Head of caudate nucleus (tissue), 42 donors: ENCODE results near the gene CACNG4.
A peak's percentile ranks its signal among the peaks of the same experiment; 100 is the strongest.

Experiments
- DNase-seq, 42 donors: peaks; one replicate each; pipeline versions ENCODE4 v3.0.0 to v3.0.0-alpha.2; 2020 to 2021; ENCODE audit warnings: mixed read lengths in 7 of 42
- intact Hi-C: fragments of 100-400 bp; cut with DNase I; formaldehyde crosslinking; loops from one replicate; pipeline ENCODE4 v1.15.0; 2022

Gene CACNG4

DNA sequence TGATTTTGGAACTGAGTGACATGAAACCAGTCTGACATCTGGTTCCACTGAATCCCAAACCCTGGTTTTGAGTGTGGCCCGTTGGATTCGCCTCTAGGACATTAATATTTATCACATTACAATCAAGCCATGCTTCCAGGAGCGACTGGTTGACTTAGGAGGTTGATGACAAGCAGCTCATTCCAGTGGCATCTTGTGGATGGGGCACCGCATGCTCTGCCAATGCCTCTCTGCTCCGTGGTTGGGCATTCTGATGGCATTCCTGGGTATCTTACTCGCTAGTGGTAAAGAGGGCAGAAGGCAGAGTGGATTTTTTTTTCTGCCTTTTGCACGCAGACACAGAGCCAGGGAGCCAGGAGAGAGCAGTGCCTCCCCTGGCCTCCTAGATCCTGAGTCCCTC, 31.4 kb downstream of the CACNG4 start:
- no peak for DNase-seq
- intact Hi-C loops: no loop called here

DNA sequence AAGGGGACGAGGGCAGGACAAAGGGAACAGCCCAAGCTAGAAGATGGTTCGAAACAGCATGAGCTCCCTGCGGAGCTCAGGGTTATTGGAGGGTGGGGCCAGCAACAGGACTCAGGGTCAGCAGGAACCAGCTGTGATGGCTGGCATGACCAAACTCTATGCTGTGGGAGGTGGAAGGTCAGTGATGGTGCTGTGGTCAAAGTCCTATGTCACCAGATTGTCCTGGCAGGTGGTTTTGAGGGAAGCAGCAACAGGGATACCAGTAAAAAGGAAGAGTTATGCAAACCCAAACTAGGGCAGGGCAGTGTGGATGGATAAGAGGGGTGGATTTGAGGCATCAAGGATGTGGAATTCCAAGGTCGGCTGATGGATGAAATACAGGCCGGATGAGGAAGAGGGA, 32.4 kb downstream of the CACNG4 start:
- DNase-seq: no peak
- intact Hi-C loops: no loop called here

DNA sequence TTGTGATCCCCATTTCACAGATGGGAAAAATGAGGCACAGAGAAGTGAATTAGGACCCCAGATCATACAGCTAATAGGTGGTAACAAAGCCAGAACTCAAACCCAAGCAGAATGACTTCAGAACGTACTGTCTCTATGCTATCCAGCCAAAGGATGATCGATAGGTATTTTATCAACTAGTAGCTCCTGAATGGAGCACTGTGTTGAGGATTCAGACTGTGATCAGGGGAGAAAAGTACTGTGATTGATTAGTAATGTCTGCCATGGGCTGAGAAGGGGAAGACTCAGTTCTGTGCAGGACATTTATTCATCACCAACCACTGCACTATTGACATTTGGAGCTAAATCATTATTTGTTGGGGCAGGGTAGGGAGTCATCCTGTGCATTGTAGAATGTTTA, 38.7 kb downstream of the CACNG4 start:
- intact Hi-C loops: no loop called here
- no peak for DNase-seq

DNA sequence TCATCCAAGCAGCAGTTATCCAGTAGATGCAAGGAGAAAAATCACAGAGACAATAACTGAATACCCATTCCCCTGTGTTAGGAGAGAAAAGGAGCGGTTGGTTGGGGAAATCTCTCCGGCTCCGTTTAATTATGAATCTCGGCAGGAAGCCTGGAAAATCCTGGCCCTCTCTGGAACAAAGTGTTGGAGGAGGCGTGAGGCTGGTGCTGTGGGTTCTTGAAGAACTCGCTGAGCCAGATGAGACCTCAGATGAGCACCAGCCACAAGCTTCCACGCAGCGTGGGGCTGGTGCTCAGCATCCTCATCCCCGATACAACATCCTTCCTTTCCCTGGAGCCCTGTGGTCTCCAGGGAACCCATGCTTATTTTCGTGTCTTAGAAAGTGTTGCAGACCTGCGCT, 39.7 kb downstream of the CACNG4 start:
- intact Hi-C loops: no loop called here
- DNase-seq: peak in 32 of 42 donors; percentile 27 to 79 (median 54)

DNA sequence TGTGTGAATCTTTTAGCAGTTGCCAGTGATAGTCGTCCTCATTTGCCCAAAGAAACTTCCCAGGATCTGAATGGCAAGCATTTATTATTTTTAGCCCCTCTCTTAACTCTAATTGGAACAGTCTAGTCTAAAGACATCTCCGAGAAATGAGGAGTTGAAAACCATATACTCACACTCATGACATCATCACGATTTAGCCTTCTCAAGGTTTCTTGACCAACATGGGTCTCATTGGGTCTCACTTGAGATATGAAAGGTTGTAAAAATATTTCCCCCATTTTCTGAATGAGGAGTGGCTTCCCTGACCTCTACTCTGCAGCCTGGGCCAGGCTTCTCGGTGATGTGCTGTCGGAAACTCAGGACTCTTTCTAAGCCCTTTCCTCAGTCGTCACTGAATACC, 42.8 kb downstream of the CACNG4 start:
- intact Hi-C loops: no loop called here
- DNase-seq: no peak

DNA sequence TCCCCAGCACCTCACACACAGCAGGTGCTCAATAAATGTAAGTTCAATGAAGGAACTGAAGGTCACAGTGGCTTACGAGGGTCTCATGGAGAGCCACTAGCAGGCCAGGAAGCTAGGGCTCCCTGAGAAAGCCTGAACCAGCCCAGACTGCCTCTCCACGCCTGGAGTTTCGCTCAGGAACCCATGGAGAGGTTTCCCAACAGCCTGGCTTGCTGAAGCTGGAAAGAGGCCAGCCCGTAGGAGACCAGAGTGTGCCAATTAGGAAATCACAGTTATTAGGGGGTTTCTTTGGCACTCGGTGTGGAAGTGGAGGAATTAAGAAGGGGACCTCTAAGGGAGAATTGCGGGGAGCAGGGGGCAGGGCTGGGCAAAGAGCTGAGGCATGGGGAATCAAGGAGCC, 43.6 kb downstream of the CACNG4 start:
- no peak for DNase-seq

DNA sequence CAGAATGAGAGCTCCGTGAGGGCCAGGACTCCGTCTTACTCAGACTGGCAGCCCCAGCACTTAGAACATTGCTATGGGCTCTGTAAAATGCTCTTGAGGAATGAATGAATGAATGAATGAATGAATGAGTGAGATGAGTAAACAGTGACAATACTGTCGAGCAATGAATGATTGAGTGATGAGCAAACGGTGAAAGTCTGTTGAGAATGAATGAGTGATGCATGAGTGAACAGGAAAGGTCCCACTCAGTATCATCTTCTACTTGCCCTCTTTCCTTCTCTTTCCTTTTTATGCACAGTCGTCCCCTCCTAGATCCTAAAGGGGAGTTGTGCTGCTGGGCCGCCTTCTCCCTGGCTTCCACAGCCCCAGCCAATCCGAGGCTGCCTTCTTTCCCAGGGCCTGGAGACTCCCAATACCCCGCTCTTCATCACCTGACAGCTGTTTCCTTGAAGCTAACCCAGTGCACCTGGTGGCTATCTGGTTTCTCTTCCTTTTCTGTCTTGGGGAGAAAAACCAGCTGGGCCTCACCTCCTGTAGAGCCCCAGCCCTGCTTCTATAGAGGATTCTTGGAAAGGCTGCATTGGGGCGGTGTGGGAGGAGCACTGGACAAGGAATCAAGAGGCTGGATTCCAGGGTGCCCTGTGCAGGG, 47.1 kb downstream of the CACNG4 start:
- no peak for DNase-seq
- intact Hi-C loops: no loop called here

More for the DNA sequence above, 43.6 kb downstream of the CACNG4 start:
- intact Hi-C loops: no loop called here

DNA sequence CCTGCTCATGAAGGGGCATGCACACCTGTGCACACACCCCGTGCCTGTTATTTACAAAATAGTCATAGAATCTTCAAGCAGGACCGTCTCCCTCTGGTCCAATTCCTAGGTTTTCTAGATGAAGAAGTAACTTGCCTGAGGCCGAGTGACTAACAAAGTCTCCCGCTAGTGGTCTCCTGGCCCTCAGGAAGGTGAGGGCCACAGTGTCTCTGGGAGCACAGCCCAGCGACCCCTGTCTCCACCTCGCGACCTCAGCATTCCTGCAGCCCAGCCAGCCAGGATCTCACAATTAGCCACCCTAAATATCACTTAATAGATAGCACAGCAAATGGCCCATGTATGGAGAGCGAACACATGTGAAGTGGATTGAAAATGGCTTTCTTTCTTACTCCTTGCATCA, 49.4 kb downstream of the CACNG4 start:
- no peak for DNase-seq
- intact Hi-C loops: no loop called here

DNA sequence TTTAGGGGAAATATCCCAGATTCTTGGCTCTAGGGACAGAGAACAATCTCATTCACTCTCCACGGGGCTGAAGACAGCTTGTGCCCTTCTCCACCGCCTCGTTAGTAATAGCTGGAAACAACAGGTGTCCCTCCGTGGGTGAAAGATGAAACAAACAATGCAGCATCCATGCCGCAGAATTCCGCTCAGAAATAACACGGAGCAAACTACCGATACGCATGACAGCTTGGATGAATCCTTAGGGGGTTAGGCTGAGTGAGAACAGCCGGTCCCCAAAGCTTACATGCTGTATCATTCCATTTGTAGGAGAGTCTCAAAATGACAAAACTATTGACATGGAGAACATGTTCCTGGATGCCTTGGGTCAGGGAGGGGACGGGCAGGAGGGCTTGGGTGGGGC, 50.5 kb downstream of the CACNG4 start:
- intact Hi-C loops: no loop called here
- no peak for DNase-seq

DNA sequence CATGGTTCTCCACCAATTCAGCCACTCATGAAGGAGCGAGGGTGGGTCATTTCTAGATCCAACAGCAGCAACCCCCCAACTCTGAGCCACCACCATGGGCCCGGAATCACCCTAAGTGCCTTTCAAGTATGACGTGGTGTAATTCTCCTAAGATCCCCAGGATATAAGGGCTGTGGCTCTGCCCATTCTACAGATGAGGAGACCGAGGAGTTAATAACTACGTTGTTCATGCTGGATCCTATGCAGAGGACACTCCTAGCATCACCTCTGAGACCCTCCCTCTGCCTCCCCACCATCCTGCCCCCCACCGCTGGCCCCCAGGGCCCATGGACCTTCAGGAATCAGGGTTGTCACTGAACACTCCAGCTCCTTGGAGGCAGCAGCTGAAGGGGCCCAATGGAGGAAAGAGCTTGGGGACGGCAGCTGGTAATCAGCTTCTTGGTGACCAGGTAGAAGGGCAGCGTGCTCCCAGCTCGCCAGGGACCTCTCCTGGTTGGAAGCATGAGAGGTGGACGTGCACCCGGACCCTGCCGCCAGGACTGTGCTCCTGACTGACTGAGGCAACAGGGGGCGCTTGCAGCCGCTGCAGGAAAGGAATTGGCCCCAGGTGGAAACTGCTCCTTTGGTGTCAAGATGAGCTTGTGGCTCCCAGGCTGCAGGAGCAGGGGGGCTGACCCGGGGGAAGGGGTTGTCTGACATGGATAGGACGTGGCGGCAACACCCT, 51.7 kb downstream of the CACNG4 start:
- no peak for DNase-seq
- intact Hi-C loops: no loop called here

DNA sequence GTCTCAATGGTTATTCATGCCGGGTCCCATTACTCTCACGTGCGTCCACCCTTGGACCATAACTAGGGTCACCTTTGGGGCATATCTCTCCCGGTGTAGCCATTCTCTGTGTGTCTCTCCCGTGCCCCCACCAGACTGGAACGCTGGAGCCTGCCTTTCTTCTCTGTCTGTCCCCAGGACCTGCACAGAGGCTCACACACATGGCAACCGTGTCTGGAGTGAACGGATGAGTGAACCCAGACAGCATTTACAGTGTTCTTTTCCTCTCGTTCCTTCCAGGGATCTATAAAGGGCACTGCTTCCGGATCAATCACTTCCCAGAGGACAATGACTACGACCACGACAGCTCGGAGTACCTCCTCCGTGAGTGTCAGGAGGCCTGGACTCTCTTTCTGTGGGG, 53.4 kb downstream of the CACNG4 start:
- intact Hi-C loops: no loop called here
- no peak for DNase-seq

DNA sequence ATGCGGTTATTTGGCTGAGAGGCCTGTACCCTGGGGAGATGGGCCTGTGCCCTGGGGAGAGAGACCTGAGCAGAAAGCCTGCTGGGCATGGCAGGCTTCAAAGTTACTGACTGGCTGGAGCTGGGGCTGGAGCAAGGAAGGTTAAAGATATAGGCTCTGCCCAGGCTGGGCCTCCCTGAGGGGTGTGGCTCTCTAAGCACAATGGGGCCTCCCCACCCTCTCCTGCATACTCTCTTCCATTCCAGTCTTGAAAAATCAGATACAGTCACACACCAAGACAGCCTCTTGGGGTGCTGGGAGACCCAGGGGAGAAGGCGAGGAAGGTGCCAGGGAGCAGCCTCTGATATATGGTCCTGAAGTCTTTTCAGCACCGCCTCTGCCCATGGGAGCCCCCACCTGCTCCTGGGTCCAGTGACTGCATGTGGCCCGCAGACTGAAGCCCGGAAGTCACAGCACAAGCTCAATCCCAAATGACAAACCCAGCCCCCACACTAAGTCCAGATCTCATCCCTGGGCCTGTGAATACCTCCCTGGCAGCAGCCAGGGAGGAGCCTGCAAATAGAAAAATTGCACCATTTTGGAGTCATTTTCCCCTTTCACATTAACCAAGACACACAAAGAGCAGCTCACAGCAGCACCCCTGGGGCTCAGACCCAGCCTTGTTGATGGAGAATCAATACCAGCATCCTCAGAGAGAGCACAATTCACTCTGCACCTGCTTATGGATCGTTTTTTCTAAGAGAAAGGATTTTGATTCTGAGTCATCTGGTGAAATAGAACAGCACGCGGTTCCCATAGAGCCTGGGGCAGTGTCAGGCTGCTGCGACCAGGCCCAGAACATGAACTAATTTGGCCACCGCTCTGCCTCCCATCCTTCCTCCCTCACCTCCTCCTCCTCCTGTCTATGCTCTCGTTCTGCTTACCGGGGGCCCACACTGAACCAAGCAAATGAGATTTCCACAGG, 54.2 kb downstream of the CACNG4 start:
- intact Hi-C loops: no loop called here
- peak in 5 of 42 donors; percentile 6 to 38 (median 16) for DNase-seq

DNA sequence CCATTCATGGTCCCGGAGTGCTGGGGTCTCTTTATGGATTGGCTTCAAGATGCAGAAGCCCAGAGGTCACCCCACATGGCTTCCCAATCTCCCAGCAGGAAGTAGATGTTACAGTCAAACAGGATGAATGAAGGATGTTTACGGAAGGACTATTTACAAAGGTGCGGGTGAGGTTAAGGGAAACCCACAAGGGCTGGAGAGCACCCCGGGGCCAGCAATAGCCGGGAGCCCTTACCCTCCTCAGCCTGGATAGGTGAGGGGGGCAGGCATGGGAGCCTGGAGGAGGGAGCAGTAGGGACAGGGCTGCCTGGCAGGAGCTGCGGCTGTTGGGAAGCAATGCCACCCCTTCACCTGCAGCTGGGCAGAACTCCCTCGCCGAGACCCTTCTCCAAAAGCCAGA, 55.3 kb downstream of the CACNG4 start:
- DNase-seq: no peak

DNA sequence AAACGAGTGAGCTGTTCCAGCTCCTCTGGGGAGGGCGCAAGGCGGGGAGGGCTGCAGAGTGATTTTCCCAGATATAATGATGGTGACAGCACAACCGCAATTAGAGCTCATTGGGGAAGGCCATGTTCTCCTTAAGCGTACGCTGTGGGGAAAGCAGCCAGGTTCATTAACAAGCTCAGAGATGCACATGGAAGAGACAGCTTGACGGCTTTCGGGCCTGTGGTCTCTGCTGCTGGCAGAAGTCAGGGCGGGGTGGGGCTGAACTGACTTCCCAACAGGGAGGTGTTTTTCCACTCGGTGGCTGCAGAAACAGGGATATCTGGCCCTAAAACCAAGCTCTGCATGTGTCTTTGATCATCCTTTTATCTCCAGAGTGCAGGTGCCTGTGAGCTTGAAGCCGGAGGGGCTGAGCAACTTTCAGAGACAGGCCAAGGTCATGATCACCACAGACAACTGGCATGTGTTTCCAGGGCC, 55.8 kb downstream of the CACNG4 start:
- intact Hi-C loops: no loop called here

More for the DNA sequence above, 55.3 kb downstream of the CACNG4 start:
- intact Hi-C loops: no loop called here

DNA sequence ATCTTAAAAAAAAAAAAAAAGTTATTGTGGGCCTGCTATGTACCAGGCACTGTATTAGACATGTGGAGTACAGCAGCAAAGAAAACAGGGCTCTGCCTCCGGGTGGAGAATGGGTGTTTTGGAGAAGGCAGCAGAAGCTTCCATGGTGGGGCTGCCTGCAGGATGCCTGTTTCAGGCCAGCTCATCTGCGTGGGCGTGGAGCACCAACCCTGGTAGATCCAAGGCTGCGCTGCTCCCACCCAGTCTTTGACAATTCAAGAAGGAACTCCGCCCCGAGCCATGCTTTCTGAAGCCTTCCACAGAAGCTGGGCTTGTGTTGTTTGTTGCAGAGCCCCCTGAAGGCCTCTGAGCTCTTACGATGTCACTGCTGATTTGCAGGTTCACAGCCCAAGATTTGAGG, 56.7 kb downstream of the CACNG4 start:
- intact Hi-C loops: no loop called here
- peak; percentile 55 to 94 (median 79) for DNase-seq

More for the DNA sequence above, 55.8 kb downstream of the CACNG4 start:
- peak in 33 of 42 donors; percentile 22 to 72 (median 43) for DNase-seq

DNA sequence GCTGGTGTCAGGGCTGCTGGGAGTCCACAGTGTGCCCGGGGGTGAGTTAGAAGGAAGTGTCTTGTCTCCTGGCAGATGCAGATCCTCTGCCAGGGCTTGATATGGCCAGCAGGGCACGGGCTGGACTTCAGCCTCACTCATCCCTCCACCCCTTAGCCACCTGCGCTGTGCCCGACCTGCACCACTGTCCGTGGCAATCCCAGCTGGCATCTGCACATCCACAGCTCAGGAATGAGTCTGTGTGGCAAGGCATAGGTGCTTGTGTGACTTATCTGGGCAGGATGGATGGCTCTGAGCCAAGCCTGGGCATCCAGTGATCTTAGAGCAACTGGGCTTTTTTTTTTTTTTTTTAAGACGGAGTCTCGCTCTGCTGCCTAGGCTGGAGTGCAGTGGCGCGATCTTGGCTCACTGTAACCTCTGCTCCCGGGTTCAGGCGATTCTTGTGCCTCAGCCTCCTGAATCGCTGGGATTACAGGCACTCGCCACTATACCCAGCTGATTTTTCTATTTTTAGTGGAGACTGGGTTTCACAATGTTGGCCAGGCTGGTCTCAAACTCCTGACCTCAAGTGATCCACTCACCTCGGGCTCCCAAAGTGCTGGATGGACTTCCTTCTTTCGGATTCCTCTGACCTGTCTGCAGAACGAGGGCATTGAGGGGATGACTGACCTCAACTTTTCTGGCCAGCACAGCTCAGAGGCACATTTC, 57.4 kb downstream of the CACNG4 start:
- intact Hi-C loops: no loop called here
- DNase-seq: peak in 1 of 42 donors; percentile 25

DNA sequence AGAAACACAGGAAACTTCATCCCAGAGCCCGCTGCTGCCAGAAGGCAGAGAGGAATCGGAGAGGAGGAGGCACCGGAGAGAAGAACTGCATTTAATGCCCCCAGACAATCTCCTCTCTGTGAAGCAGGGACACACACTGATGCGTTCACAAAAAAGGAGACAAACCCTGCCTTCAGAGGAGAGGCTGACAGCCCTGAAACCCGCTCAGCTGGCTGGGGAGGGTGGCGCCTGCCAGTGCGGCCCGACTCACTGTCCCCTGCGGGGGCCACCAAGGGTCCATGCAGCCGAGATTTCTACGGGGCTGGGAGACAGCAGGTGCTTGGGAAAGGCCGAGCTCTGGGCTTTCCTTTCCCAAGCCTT, 57.9 kb downstream of the CACNG4 start:
- peak in 33 of 42 donors; percentile 10 to 65 (median 39) for DNase-seq
- intact Hi-C loops: no loop called here

DNA sequence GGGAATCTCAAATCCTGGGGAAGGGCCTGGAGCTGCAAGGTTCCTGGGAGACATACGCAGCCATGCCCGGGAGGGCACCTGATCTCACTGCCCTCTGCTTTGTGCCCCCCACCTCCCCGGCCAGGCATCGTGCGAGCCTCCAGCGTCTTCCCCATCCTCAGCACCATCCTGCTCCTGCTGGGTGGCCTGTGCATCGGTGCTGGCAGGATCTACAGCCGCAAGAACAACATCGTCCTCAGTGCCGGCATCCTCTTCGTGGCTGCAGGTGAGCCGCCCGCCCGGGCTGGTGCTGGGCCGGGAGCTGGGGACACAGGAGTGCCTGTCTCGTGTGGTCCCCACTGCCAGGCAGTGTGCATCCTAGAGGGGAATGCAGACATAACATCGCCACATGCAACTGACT, 60.2 kb downstream of the CACNG4 start:
- no peak for DNase-seq
- intact Hi-C loops: no loop called here

DNA sequence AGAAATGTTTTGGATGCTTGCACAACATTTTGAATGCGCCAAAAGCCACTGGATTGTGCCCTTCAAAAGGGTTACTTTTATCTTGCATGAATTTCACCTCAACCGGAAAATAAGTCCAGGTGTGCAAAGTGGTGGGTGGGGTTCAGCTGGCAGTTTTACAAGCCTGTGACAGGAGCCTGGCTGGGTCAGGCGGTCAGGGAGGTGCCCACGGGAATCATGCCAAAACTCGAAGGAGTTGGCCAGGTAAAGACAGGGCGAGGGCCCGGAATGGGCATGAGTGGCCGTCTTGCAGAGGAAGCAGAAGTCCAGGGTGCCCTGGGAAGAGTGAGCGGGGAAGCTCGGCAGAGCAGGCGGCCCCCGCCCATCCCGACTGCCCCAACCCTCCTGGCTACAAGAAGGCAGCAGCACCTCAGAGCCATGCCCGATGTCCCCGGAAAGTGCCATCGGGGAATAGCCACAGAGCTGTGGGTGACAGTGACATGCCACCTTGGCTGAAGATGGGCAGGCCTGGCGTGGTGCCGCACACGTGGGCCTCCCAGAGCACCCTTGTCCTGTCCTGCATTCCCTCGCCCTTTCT, 60.8 kb downstream of the CACNG4 start:
- intact Hi-C loops: no loop called here
- DNase-seq: no peak
